CD8-positive, alpha-beta memory T cell (primary cell): ENCODE measurements around the gene TRPM3. TPM values are rescaled to one million over a fixed set of nuclear protein-coding genes. Genes with fewer than 3 reads are reported as not detected.

Experiments used
- CTCF ChIA-PET: fragments of 350-600 bp; sonication (Branson Sonifier 250); formaldehyde crosslinking; loops from one replicate; lab custom pipeline; 2021; ENCODE audit warnings: antibody characterized with exemption; lab: Charles Lee
- POLR2A ChIA-PET: fragments of 350-600 bp; sonication (Branson Sonifier 250); formaldehyde crosslinking; loops from one replicate; lab custom pipeline; 2021; ENCODE audit warnings: antibody characterized with exemption; lab: Charles Lee
- DNase-seq, 5 donors: peaks; one replicate each; pipeline versions ENCODE4 v3.0.0 to v3.0.0-alpha.2; 2020 to 2022; ENCODE audit warnings: mixed read lengths in 1 of 5
- H3K27ac ChIP-seq: one replicate; pipeline ENCODE4 v1.7.0; 2013; ENCODE audit warnings: low read depth, mild to moderate bottlenecking, low read length, moderate library complexity
- H3K27me3 ChIP-seq: 2 replicates; pipeline ENCODE4 v1.7.0; 2013; ENCODE audit warnings: low read length, mild to moderate bottlenecking; ENCODE audit not compliant: insufficient read depth, poor library complexity, severe bottlenecking
- H3K36me3 ChIP-seq: 2 replicates; pipeline ENCODE4 v1.7.0; 2013; ENCODE audit warnings: mild to moderate bottlenecking, low read length, moderate library complexity; ENCODE audit not compliant: insufficient read depth
- H3K4me1 ChIP-seq: 2 replicates; pipeline ENCODE4 v1.7.0; 2013; ENCODE audit warnings: mild to moderate bottlenecking, low read length, moderate library complexity; ENCODE audit not compliant: insufficient read depth
- H3K4me3 ChIP-seq: 2 replicates; pipeline ENCODE4 v1.7.0; 2013; ENCODE audit warnings: mild to moderate bottlenecking, low read length
- H3K9me3 ChIP-seq: 2 replicates; pipeline ENCODE4 v1.7.0; 2013; ENCODE audit warnings: mild to moderate bottlenecking, low read length
- H3K27ac Mint-ChIP-seq, 8 donors: one replicate each; pipeline ENCODE4 v1.8.0; 2020 to 2021; ENCODE audit warnings: mixed read lengths in 8 of 8, mild to moderate bottlenecking in 6 of 8, inconsistent platforms in 3 of 8, moderate library complexity in 3 of 8
- H3K27me3 Mint-ChIP-seq, 2 donors: one replicate each; pipeline ENCODE4 v1.8.0; 2020 to 2021; ENCODE audit warnings: mixed read lengths in 2 of 2, mild to moderate bottlenecking in 1 of 2, moderate library complexity in 1 of 2
- H3K36me3 Mint-ChIP-seq, 3 donors: one replicate each; pipeline ENCODE4 v1.8.0; 2020 to 2021; ENCODE audit warnings: mixed read lengths in 3 of 3, inconsistent platforms in 1 of 3, mild to moderate bottlenecking in 1 of 3
- H3K4me1 Mint-ChIP-seq, 3 donors: one replicate each; pipeline ENCODE4 v1.8.0; 2020 to 2021; ENCODE audit warnings: mixed read lengths in 3 of 3, inconsistent platforms in 1 of 3, mild to moderate bottlenecking in 1 of 3
- H3K4me3 Mint-ChIP-seq, 7 donors: one replicate each; pipeline ENCODE4 v1.8.0; 2020 to 2021; ENCODE audit warnings: mixed read lengths in 7 of 7, mild to moderate bottlenecking in 6 of 7, moderate library complexity in 4 of 7, inconsistent platforms in 2 of 7
- H3K9me3 Mint-ChIP-seq, 5 donors: one replicate each; pipeline ENCODE4 v1.8.0; 2020 to 2022; ENCODE audit warnings: mixed read lengths in 5 of 5, mild to moderate bottlenecking in 3 of 5, moderate library complexity in 2 of 5, inconsistent platforms in 1 of 5
- polyA plus RNA-seq: library from polyadenylated mRNA; unstranded; fragments of 300-500 nt; fragmentation: Illumina TruSeq; gene quantifications from one replicate; pipeline ENCODE4 v1.2.3, GENCODE V29; 2021
- total RNA-seq, 2 experiments: library from RNA; stranded (reverse); gene quantifications; one replicate each; pipeline ENCODE4 v1.2.3, GENCODE V29; 2021

TRPM3 gene
- total and polyA plus RNA-seq, 3 experiments from 2014 or later: not detected

DNA sequence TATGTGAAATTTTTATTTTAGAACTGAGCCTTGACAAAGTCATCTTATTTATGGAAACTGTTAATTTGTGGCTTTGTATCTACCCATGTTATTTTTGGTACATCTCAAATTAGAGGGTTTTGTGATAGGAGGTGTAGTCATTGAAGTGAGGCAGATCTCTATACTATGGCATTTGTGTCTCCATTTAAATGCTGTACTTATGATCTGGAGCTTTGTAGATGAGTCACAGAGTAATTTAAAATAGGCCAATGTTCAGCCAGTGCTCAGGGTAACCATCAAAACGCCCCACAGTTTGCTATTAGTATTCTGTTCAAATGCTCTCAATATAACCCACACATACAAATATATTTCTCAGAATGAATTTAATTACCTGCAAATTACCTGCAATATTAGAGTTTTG lies 355.5 kb downstream of the TRPM3 start:
- peaks cover 5 to 8% of the 10 kb centered on the region in 2 donors for H3K27me3 Mint-ChIP-seq
- H3K36me3 Mint-ChIP-seq: no peaks in the 10 kb centered on the region
- Histone ChIP-seq H3K4me3 (no peak overlapping the region), H3K36me3 (no peaks in the 10 kb centered on the region), H3K27ac (no peak overlapping the region), H3K4me1 (no peaks in the 10 kb centered on the region), H3K9me3 (no peaks in the 10 kb centered on the region), H3K27me3 (no peaks in the 10 kb centered on the region)
- H3K9me3 Mint-ChIP-seq: peaks cover 0 to 3% (median 0%) of the 10 kb centered on the region in 5 donors
- no peak overlapping the region for H3K4me3 Mint-ChIP-seq
- no peak overlapping the region for H3K27ac Mint-ChIP-seq
- POLR2A ChIA-PET: no interaction called here
- CTCF ChIA-PET: no interaction called here
- H3K4me1 Mint-ChIP-seq: no peaks in the 10 kb centered on the region
- DNase-seq: no peak

GRCh38 chr9:70761139-70761670 lies 360.2 kb downstream of the TRPM3 start:
- ChIA-PET POLR2A (no interaction called here), CTCF (no interaction called here)
- no peaks in the 10 kb centered on the region for H3K36me3 ChIP-seq

GRCh38 chr9:70760228-70760627 lies 361.2 kb downstream of the TRPM3 start:
- ChIA-PET POLR2A (no interaction called here), CTCF (no interaction called here)
- Mint-ChIP-seq H3K36me3 (no peaks in the 10 kb centered on the region), H3K27ac (no peak overlapping the region), H3K4me1 (no peaks in the 10 kb centered on the region), H3K27me3 (peaks cover 6 to 9% of the 10 kb centered on the region in 2 donors), H3K4me3 (no peak overlapping the region), H3K9me3 (peaks cover 0 to 3% (median 0%) of the 10 kb centered on the region in 5 donors)
- Histone ChIP-seq H3K4me1 (no peaks in the 10 kb centered on the region), H3K9me3 (no peaks in the 10 kb centered on the region), H3K36me3 (no peaks in the 10 kb centered on the region), H3K27ac (no peak overlapping the region), H3K27me3 (no peaks in the 10 kb centered on the region), H3K4me3 (no peak overlapping the region)
- no peak for DNase-seq

More at GRCh38 chr9:70761139-70761670, 360.2 kb downstream of the TRPM3 start:
- Mint-ChIP-seq H3K36me3 (no peaks in the 10 kb centered on the region), H3K27ac (no peak overlapping the region), H3K4me1 (no peaks in the 10 kb centered on the region), H3K9me3 (peaks cover 0 to 1% (median 0%) of the 10 kb centered on the region in 5 donors), H3K27me3 (peaks cover 6% of the 10 kb centered on the region in 2 donors), H3K4me3 (no peak overlapping the region)
- Histone ChIP-seq H3K4me3 (no peak overlapping the region), H3K4me1 (no peaks in the 10 kb centered on the region), H3K27ac (no peak overlapping the region), H3K9me3 (no peaks in the 10 kb centered on the region), H3K27me3 (no peaks in the 10 kb centered on the region)
- no peak for DNase-seq

DNA sequence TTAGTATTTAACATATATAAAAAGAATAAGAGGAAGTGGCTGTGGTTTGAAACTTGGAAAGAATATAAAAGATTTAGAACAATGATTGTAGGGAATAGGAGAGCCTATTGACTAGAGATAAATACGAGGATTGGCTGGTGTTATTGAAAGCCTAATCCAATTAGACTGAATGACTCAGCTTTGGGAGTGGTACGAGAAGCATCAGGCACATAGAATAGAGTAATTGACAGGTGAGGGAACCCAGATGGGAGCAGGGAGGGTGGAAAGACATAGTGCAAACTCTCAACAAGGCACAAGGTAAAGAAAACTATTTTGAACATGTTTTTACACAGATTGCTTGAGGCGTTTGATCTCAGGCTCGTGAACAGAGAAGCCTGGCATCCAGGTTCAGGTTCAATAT lies 368.1 kb downstream of the TRPM3 start:
- no peaks in the 10 kb centered on the region for H3K27me3 ChIP-seq
- Mint-ChIP-seq H3K4me1 (no peaks in the 10 kb centered on the region), H3K4me3 (no peak overlapping the region), H3K27me3 (peaks cover 9 to 24% of the 10 kb centered on the region in 2 donors), H3K27ac (no peak overlapping the region), H3K36me3 (no peaks in the 10 kb centered on the region), H3K9me3 (peaks cover 0 to 3% (median 0%) of the 10 kb centered on the region in 5 donors)
- no peak overlapping the region for H3K27ac ChIP-seq
- no peak for DNase-seq
- H3K4me3 ChIP-seq: no peak overlapping the region
- ChIA-PET POLR2A (no interaction called here), CTCF (no interaction called here)
- H3K36me3 ChIP-seq: no peaks in the 10 kb centered on the region
- no peaks in the 10 kb centered on the region for H3K4me1 ChIP-seq
- no peaks in the 10 kb centered on the region for H3K9me3 ChIP-seq

GRCh38 chr9:70749066-70749465 lies 372.4 kb downstream of the TRPM3 start:
- no peaks in the 10 kb centered on the region for H3K36me3 Mint-ChIP-seq

DNA sequence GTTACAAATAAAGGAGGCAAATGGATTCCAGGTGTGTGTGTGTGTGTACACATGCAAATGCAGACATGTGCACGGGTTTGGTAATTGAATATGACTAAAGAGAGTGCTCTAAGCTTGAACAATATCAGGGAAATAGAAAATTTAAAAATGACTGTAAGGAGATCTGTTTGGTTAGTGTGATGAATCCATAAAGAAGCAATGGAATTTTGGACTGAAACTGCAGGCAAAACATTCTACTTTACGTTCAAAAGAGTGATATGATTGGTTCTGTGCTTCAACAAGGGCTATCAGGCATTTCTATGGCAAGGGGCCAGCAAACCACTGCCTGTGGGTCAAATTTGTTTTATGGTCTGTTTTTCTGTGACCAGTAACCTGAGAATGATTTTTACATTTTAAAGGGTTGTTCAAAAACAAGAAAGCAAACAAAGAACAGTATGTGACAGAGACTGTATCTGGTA lies 374.1 kb downstream of the TRPM3 start:
- H3K4me1 Mint-ChIP-seq: no peaks in the 10 kb centered on the region
- no peaks in the 10 kb centered on the region for H3K4me1 ChIP-seq
- no peak overlapping the region for H3K27ac Mint-ChIP-seq
- no peaks in the 10 kb centered on the region for H3K27me3 ChIP-seq
- DNase-seq: no peak
- H3K4me3 Mint-ChIP-seq: no peak overlapping the region
- H3K9me3 Mint-ChIP-seq: no peaks in the 10 kb centered on the region
- peaks cover 3 to 15% of the 10 kb centered on the region in 2 donors for H3K27me3 Mint-ChIP-seq
- no peaks in the 10 kb centered on the region for H3K36me3 Mint-ChIP-seq
- ChIA-PET CTCF (no interaction called here), POLR2A (no interaction called here)
- H3K4me3 ChIP-seq: no peak overlapping the region
- H3K27ac ChIP-seq: no peak overlapping the region
- no peaks in the 10 kb centered on the region for H3K9me3 ChIP-seq
- H3K36me3 ChIP-seq: no peaks in the 10 kb centered on the region

More at GRCh38 chr9:70749066-70749465, 372.4 kb downstream of the TRPM3 start:
- no peaks in the 10 kb centered on the region for H3K9me3 ChIP-seq
- H3K4me3 ChIP-seq: no peak overlapping the region
- H3K27me3 ChIP-seq: no peaks in the 10 kb centered on the region
- H3K27ac ChIP-seq: no peak overlapping the region
- no peaks in the 10 kb centered on the region for H3K9me3 Mint-ChIP-seq
- no peaks in the 10 kb centered on the region for H3K4me1 Mint-ChIP-seq
- H3K36me3 ChIP-seq: no peaks in the 10 kb centered on the region
- no peak for DNase-seq
- ChIA-PET POLR2A (no interaction called here), CTCF (no interaction called here)
- H3K27me3 Mint-ChIP-seq: peaks cover 7 to 18% of the 10 kb centered on the region in 2 donors
- no peaks in the 10 kb centered on the region for H3K4me1 ChIP-seq
- no peak overlapping the region for H3K4me3 Mint-ChIP-seq
- no peak overlapping the region for H3K27ac Mint-ChIP-seq

- CTCF ChIA-PET: no interaction called here
- Mint-ChIP-seq H3K27me3 (peaks cover 3 to 15% of the 10 kb centered on the region in 2 donors), H3K4me1 (no peaks in the 10 kb centered on the region), H3K4me3 (no peak overlapping the region), H3K36me3 (no peaks in the 10 kb centered on the region), H3K27ac (no peak overlapping the region), H3K9me3 (no peaks in the 10 kb centered on the region)
- Histone ChIP-seq H3K9me3 (no peaks in the 10 kb centered on the region), H3K36me3 (no peaks in the 10 kb centered on the region), H3K27ac (no peak overlapping the region), H3K4me3 (no peak overlapping the region), H3K27me3 (no peaks in the 10 kb centered on the region), H3K4me1 (no peaks in the 10 kb centered on the region)
- DNase-seq: no peak
- POLR2A ChIA-PET: no interaction called here
These were observed 374.7 kb downstream of the TRPM3 start for GRCh38 chr9:70746760-70747159.

- Histone ChIP-seq H3K36me3 (no peaks in the 10 kb centered on the region), H3K27me3 (no peaks in the 10 kb centered on the region), H3K4me1 (no peaks in the 10 kb centered on the region), H3K4me3 (no peak overlapping the region), H3K27ac (no peak overlapping the region), H3K9me3 (no peaks in the 10 kb centered on the region)
- Mint-ChIP-seq H3K27me3 (peaks cover 3 to 14% of the 10 kb centered on the region in 2 donors), H3K4me3 (no peak overlapping the region), H3K27ac (no peak overlapping the region), H3K9me3 (no peaks in the 10 kb centered on the region), H3K4me1 (no peaks in the 10 kb centered on the region), H3K36me3 (no peaks in the 10 kb centered on the region)
- DNase-seq: no peak
- ChIA-PET CTCF (no interaction called here), POLR2A (no interaction called here)
These were observed 375.1 kb downstream of the TRPM3 start for GRCh38 chr9:70746316-70746715.
